ENCODE measurements around the gene SCGB1A1.

DNA sequence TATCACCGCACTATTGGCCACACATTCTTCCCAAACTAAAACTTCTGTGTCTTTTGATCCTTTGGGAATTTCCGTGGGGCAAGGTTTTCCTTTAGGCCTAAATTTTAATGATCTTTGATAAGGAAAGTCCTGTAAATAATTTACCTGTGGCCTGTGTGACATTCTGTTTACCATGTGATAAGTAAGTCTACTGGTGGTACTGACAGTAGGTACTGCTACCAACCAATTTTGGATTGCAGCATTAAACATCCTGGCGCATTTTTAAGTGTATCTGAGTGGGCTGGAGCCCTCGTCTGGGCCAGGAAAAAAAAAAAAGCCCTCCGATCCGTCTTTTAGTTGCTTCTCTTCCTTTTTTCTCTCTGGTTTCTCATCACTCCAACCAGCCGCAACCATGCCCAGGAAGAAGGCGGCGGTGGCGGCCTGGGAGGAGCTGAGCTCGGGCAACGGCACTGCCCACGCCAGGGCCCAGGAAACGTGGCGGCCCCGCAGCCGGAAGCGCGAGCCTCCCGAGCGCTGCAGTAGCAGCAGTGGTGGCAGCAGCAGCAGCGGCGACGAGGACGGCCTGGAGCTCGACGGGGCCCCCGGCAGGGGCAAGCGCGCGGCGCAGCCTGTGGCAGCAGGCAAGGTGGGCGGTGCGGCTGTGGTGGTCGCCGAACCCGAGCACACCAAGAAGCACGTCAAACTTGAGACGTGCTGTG is 47.9 kb upstream of the SCGB1A1 start:
- TF ChIP-seq CTCF (IDR thresholded peaks at IDR 0.05) (0 out of 2 replicates have a peak, but pooled peaks have one; percentile 11), ZFX (IDR thresholded peaks at IDR 0.05; ENCODE audit: borderline replicate concordance) (no peak)
